HepG2 (cell line): ENCODE data around the gene RRBP1. TPM values are rescaled to one million over a fixed set of nuclear protein-coding genes. Genes with fewer than 3 reads are reported as not detected.

Source experiments
- FOSL1 ChIP-seq: sonication (generic); formaldehyde crosslinking; IDR thresholded peaks from 2 replicates; pipeline ENCODE4 v1.9.0; 2021; ENCODE audit warnings: missing genetic modification reagents, borderline replicate concordance
- GLI4 ChIP-seq: sonication (generic); formaldehyde crosslinking; IDR thresholded peaks from 2 replicates; pipeline ENCODE4 v1.5.1; 2020; ENCODE audit warnings: missing genetic modification reagents, mild to moderate bottlenecking, moderate library complexity, borderline replicate concordance
- HNRNPUL1 ChIP-seq: fragments of 200-400 bp; formaldehyde crosslinking; IDR thresholded peaks from 2 replicates; pipeline ENCODE4 v1.6.1; 2017; ENCODE audit warnings: low read depth, mild to moderate bottlenecking, low read length, moderate library complexity
- KLF9 ChIP-seq: IDR thresholded peaks from 2 replicates; pipeline ENCODE4 v1.6.1; 2016; ENCODE audit warnings: low read depth
- MAFK ChIP-seq, 2 experiments: IDR thresholded peaks in 1 of 2; conservative IDR thresholded peaks in 1 of 2; 2 replicates each; pipeline ENCODE4 v1.6.1; 2011; ENCODE audit warnings: improper control_type of control experiment in 2 of 2, low read length in 2 of 2
- RARA ChIP-seq: IDR thresholded peaks from 2 replicates; pipeline ENCODE4 v1.6.1; 2016; ENCODE audit warnings: missing genetic modification reagents, missing compliant biosample characterization
- SMARCC2 ChIP-seq: fragments of 450-650 bp; IDR thresholded peaks from 2 replicates; pipeline ENCODE4 v1.6.1; 2017; ENCODE audit warnings: antibody characterized with exemption, mild to moderate bottlenecking
- ZBTB3 ChIP-seq: sonication (generic); formaldehyde crosslinking; IDR thresholded peaks from 2 replicates; pipeline ENCODE4 v1.4.0; 2020; ENCODE audit warnings: low read depth, mild to moderate bottlenecking, moderate library complexity, missing genetic modification reagents, borderline replicate concordance
- ZNF607 ChIP-seq: sonication (generic); formaldehyde crosslinking; IDR thresholded peaks from 2 replicates; pipeline ENCODE4 v1.5.1; 2020; ENCODE audit warnings: missing genetic modification reagents, mild to moderate bottlenecking, borderline replicate concordance
- ZNF747 ChIP-seq: sonication (generic); formaldehyde crosslinking; IDR thresholded peaks from 2 replicates; pipeline ENCODE4 v1.8.1; 2023; ENCODE audit warnings: missing genetic modification reagents, mild to moderate bottlenecking, borderline replicate concordance
- polyA plus RNA-seq, 8 experiments: library from polyadenylated mRNA; depleted of rRNA in 3 of 8; stranded (reverse) in 7 of 8; unstranded in 1 of 8; fragments of >200 nt; fragmentation: Illumina TruSeq in 4 of 8; extraction: Trizol in 4 of 8; gene quantifications; 2 replicates each; pipeline versions ENCODE4 v1.2.1 to v1.2.3, GENCODE V29; 2011 to 2016; ENCODE audit warnings: low read depth in 4 of 8, missing spikeins in 1 of 8, mixed read lengths in 1 of 8; ENCODE audit not compliant: insufficient read depth in 1 of 8
- total RNA-seq, 5 experiments: library from RNA; depleted of rRNA; stranded (reverse); fragments of >200 nt; fragmentation: Illumina TruSeq; extraction: Trizol; gene quantifications; 2 replicates each; pipeline ENCODE4 v1.2.3, GENCODE V29; 2016; ENCODE audit warnings: low read depth in 1 of 5
- TF ChIP-seq, protein P1 (sequence below): sonication (generic); formaldehyde crosslinking; IDR thresholded peaks from one replicate; pipeline ENCODE4 v1.5.1; 2020; ENCODE audit warnings: mild to moderate bottlenecking, missing genetic modification reagents; ENCODE audit errors: not compliant biosample characterization
- TF ChIP-seq, protein P2 (sequence below): sonication (generic); formaldehyde crosslinking; IDR thresholded peaks from 2 replicates; pipeline ENCODE4 v1.9.0; 2022; ENCODE audit warnings: low read depth, missing genetic modification reagents
- TF ChIP-seq, protein P3 (sequence below): sonication (generic); formaldehyde crosslinking; IDR thresholded peaks from 2 replicates; pipeline ENCODE4 v1.5.0; 2020; ENCODE audit warnings: missing genetic modification reagents, mild to moderate bottlenecking, borderline replicate concordance
- TF ChIP-seq, protein P4 (sequence below): sonication (generic); formaldehyde crosslinking; IDR thresholded peaks from 2 replicates; pipeline ENCODE4 v1.8.1; 2023; ENCODE audit warnings: mild to moderate bottlenecking, missing genetic modification reagents, borderline replicate concordance
- TF ChIP-seq, protein P5 (sequence below): sonication (generic); formaldehyde crosslinking; IDR thresholded peaks from 2 replicates; pipeline ENCODE4 v1.4.0; 2020; ENCODE audit warnings: mild to moderate bottlenecking, low read depth, missing genetic modification reagents
- TF ChIP-seq, protein P6 (sequence below): sonication (generic); formaldehyde crosslinking; IDR thresholded peaks from 2 replicates; pipeline ENCODE4 v1.5.0; 2020; ENCODE audit warnings: missing genetic modification reagents

Gene RRBP1
- total and polyA plus RNA-seq, 2 of the 13 experiments (the other 11 are each of a cell fraction or from before 2014, with no cell fraction given), result 150 to 222 TPM

DNA sequence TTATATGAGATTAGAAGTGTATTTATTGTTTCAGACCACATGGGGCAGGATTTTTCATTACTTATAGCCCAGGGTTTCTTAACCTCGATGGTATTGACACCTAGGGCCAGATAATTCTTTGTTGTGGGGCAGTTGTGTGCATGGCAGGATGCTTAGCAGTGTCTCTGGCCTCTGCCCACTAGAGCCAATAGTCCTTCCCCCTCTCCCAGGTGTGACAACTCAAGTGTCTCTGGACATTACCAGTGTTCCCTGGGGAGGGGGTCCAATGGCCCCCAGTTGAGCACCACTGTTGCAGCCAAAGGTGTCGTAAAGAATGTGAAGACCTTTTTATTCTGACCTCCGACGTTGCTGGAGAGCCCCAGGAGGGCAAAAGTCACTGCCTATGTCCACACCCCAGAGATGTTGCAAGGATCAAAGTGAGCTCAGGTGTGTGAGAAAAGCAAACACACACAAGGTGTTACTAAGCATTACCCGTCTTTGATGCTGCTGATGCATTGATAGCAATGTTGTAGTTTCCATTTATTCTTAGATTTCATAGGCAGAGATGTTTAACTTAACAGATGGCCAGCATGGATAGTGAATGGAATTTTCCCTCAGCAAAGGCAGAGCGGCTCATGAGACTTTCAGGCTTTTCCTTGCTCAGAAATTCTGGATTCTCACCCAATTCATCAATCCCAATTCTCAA, 39.9 kb upstream of the RRBP1 start (continued):
- TF ChIP-seq, protein P1, sequence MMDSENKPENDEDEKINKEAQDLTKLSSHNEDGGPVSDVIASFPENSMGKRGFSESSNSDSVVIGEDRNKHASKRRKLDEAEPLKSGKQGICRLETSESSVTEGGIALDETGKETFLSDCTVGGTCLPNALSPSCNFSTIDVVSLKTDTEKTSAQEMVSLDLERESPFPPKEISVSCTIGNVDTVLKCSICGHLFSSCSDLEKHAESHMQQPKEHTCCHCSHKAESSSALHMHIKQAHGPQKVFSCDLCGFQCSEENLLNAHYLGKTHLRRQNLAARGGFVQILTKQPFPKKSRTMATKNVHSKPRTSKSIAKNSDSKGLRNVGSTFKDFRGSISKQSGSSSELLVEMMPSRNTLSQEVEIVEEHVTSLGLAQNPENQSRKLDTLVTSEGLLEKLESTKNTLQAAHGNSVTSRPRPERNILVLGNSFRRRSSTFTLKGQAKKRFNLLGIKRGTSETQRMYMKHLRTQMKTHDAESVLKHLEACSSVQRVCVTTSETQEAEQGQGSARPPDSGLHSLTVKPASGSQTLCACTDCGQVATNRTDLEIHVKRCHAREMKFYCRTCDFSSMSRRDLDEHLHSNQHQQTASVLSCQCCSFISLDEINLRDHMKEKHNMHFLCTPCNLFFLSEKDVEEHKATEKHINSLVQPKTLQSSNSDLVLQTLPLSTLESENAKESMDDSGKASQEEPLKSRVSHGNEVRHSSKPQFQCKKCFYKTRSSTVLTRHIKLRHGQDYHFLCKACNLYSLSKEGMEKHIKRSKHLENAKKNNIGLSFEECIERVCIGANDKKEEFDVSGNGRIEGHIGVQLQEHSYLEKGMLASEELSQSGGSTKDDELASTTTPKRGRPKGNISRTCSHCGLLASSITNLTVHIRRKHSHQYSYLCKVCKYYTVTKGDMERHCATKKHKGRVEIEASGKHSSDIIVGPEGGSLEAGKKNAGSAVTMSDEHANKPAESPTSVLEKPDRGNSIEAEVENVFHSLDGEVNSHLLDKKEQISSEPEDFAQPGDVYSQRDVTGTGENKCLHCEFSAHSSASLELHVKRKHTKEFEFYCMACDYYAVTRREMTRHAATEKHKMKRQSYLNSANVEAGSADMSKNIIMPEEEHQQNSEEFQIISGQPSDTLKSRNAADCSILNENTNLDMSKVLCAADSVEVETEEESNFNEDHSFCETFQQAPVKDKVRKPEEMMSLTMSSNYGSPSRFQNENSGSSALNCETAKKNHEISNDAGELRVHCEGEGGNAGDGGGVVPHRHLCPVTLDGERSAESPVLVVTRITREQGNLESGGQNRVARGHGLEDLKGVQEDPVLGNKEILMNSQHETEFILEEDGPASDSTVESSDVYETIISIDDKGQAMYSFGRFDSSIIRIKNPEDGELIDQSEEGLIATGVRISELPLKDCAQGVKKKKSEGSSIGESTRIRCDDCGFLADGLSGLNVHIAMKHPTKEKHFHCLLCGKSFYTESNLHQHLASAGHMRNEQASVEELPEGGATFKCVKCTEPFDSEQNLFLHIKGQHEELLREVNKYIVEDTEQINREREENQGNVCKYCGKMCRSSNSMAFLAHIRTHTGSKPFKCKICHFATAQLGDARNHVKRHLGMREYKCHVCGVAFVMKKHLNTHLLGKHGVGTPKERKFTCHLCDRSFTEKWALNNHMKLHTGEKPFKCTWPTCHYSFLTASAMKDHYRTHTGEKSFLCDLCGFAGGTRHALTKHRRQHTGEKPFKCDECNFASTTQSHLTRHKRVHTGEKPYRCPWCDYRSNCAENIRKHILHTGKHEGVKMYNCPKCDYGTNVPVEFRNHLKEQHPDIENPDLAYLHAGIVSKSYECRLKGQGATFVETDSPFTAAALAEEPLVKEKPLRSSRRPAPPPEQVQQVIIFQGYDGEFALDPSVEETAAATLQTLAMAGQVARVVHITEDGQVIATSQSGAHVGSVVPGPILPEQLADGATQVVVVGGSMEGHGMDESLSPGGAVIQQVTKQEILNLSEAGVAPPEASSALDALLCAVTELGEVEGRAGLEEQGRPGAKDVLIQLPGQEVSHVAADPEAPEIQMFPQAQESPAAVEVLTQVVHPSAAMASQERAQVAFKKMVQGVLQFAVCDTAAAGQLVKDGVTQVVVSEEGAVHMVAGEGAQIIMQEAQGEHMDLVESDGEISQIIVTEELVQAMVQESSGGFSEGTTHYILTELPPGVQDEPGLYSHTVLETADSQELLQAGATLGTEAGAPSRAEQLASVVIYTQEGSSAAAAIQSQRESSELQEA (CRISPR knock-in tag), result no peak
- TF ChIP-seq, protein P2, sequence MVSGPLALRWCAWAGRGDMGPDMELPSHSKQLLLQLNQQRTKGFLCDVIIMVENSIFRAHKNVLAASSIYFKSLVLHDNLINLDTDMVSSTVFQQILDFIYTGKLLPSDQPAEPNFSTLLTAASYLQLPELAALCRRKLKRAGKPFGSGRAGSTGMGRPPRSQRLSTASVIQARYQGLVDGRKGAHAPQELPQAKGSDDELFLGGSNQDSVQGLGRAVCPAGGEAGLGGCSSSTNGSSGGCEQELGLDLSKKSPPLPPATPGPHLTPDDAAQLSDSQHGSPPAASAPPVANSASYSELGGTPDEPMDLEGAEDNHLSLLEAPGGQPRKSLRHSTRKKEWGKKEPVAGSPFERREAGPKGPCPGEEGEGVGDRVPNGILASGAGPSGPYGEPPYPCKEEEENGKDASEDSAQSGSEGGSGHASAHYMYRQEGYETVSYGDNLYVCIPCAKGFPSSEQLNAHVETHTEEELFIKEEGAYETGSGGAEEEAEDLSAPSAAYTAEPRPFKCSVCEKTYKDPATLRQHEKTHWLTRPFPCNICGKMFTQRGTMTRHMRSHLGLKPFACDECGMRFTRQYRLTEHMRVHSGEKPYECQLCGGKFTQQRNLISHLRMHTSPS (CRISPR knock-in tag), result peak; percentile 78
- TF ChIP-seq RARA (CRISPR knock-in tag), result peak; percentile 98
- TF ChIP-seq, protein P3, sequence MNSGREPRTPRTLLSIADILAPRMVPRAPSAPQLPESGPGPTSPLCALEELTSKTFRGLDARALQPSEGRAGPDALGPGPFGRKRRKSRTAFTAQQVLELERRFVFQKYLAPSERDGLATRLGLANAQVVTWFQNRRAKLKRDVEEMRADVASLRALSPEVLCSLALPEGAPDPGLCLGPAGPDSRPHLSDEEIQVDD (CRISPR knock-in tag), result no peak; the same call in 1 of the 2 replicates
- TF ChIP-seq, protein P4, sequence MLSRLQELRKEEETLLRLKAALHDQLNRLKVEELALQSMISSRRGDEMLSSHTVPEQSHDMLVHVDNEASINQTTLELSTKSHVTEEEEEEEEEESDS, result peak; percentile 52; the same call in 1 of the 2 replicates
- TF ChIP-seq GLI4, result no peak
- TF ChIP-seq ZNF607, result peak; percentile 85
- no peak for TF ChIP-seq HNRNPUL1
- TF ChIP-seq ZBTB3, result no peak
- TF ChIP-seq, protein P5, sequence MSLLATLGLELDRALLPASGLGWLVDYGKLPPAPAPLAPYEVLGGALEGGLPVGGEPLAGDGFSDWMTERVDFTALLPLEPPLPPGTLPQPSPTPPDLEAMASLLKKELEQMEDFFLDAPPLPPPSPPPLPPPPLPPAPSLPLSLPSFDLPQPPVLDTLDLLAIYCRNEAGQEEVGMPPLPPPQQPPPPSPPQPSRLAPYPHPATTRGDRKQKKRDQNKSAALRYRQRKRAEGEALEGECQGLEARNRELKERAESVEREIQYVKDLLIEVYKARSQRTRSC, result peak; percentile 51; the same call in 1 of the 2 replicates
- TF ChIP-seq MAFK (conservative IDR thresholded peaks at IDR 0.05 in 1 of 2, IDR thresholded peaks at IDR 0.05 in 1 of 2; ENCODE audit: low read length in 2 of 2), result no peak
- peak; percentile 89; the same call in 1 of the 2 replicates for TF ChIP-seq ZNF747
- TF ChIP-seq KLF9 (CRISPR knock-in tag), result no peak; the same call in 1 of the 2 replicates
- TF ChIP-seq SMARCC2, result no peak
- TF ChIP-seq, protein P6, sequence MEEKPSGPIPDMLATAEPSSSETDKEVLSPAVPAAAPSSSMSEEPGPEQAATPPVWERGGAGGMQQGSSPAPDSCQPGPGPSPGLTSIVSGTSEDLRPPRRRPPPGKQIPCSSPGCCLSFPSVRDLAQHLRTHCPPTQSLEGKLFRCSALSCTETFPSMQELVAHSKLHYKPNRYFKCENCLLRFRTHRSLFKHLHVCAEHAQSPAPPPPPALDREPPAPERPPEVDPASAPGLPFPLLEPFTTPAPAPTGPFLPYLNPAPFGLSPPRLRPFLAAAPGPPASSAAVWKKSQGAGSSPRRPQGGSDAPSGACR (CRISPR knock-in tag), result peak; percentile 97
- peak; percentile 70; the same call in 1 of the 2 replicates for TF ChIP-seq FOSL1 (CRISPR knock-in tag)
